Skeletal muscle cell (primary cell): ENCODE data around the gene LRRC36.

ENCODE experiments used
- DNase-seq: peaks from one replicate; pipeline ENCODE4 v3.0.0-alpha.2; 2010; ENCODE audit warnings: low read depth
- H3K4me3 ChIP-seq: 2 replicates; pipeline ENCODE4 v1.5.1; 2011; ENCODE audit warnings: low read depth, mild to moderate bottlenecking, control low read depth, low read length, moderate library complexity

LRRC36 gene

GRCh38 chr16:67291461-67291860 is 35.2 kb upstream of the LRRC36 start:
- H3K4me3 ChIP-seq, result no peak overlapping the region
- no peak for DNase-seq

GRCh38 chr16:67294171-67294757 is 32.4 kb upstream of the LRRC36 start:
- no peak overlapping the region for H3K4me3 ChIP-seq

GRCh38 chr16:67294938-67295361 is 31.7 kb upstream of the LRRC36 start:
- no peak for DNase-seq

More at GRCh38 chr16:67294171-67294757, 32.4 kb upstream of the LRRC36 start:
- DNase-seq, result no peak

GRCh38 chr16:67296420-67296819 is 30.2 kb upstream of the LRRC36 start:
- H3K4me3 ChIP-seq, result no peak overlapping the region
- DNase-seq, result peak; percentile 39

More at GRCh38 chr16:67294938-67295361, 31.7 kb upstream of the LRRC36 start:
- no peak overlapping the region for H3K4me3 ChIP-seq

- no peak for DNase-seq
- no peak overlapping the region for H3K4me3 ChIP-seq
Measured at GRCh38 chr16:67298277-67298676, 28.3 kb upstream of the LRRC36 start.

GRCh38 chr16:67299269-67299668 is 27.3 kb upstream of the LRRC36 start:
- no peak for DNase-seq
- H3K4me3 ChIP-seq, result no peak overlapping the region

GRCh38 chr16:67301080-67301782 is 25.4 kb upstream of the LRRC36 start:
- H3K4me3 ChIP-seq, result no peak overlapping the region
- no peak for DNase-seq

GRCh38 chr16:67302076-67302475 is 24.5 kb upstream of the LRRC36 start:
- no peak for DNase-seq
- H3K4me3 ChIP-seq, result no peak overlapping the region

- H3K4me3 ChIP-seq, result no peak overlapping the region
- DNase-seq, result no peak
Measured at GRCh38 chr16:67302970-67303369, 23.6 kb upstream of the LRRC36 start.

- DNase-seq, result no peak
- H3K4me3 ChIP-seq, result no peak overlapping the region
Measured at GRCh38 chr16:67304020-67304419, 22.6 kb upstream of the LRRC36 start.

- no peak for DNase-seq
- H3K4me3 ChIP-seq, result no peak overlapping the region
Measured at GRCh38 chr16:67305216-67306071, 21.2 kb upstream of the LRRC36 start.

- no peak for DNase-seq
- H3K4me3 ChIP-seq, result no peak overlapping the region
Measured at GRCh38 chr16:67310561-67310960, 16.1 kb upstream of the LRRC36 start.

GRCh38 chr16:67311607-67312488 is 14.8 kb upstream of the LRRC36 start:
- H3K4me3 ChIP-seq, result no peak overlapping the region
- peak; percentile 100 for DNase-seq

- no peak overlapping the region for H3K4me3 ChIP-seq
- DNase-seq, result no peak
Measured at GRCh38 chr16:67312719-67313118, 13.9 kb upstream of the LRRC36 start.

- DNase-seq, result no peak
- H3K4me3 ChIP-seq, result no peak overlapping the region
Measured at GRCh38 chr16:67317853-67318252, 8.8 kb upstream of the LRRC36 start.

- peak overlapping the region; percentile 53 for H3K4me3 ChIP-seq
- no peak for DNase-seq
Measured at GRCh38 chr16:67326115-67326471, 522 bp upstream of the LRRC36 start.

- no peak for DNase-seq
- no peak overlapping the region for H3K4me3 ChIP-seq
Measured at GRCh38 chr16:67327743-67328142, 1.1 kb downstream of the LRRC36 start.

- DNase-seq, result no peak
- no peak overlapping the region for H3K4me3 ChIP-seq
Measured at GRCh38 chr16:67329901-67330300, 3.3 kb downstream of the LRRC36 start.

GRCh38 chr16:67333315-67333714 is 6.7 kb downstream of the LRRC36 start:
- H3K4me3 ChIP-seq, result no peak overlapping the region
- DNase-seq, result no peak
